GM12872 (cell line): ENCODE measurements around the gene UBA3.

ENCODE experiments used
- TF ChIP-seq, protein P1 (sequence below): IDR thresholded peaks from 3 replicates; pipeline ENCODE4 v1.5.1; 2011; ENCODE audit warnings: low read depth, mild to moderate bottlenecking, low read length, moderate library complexity; ENCODE audit not compliant: insufficient read depth

UBA3 gene

DNA sequence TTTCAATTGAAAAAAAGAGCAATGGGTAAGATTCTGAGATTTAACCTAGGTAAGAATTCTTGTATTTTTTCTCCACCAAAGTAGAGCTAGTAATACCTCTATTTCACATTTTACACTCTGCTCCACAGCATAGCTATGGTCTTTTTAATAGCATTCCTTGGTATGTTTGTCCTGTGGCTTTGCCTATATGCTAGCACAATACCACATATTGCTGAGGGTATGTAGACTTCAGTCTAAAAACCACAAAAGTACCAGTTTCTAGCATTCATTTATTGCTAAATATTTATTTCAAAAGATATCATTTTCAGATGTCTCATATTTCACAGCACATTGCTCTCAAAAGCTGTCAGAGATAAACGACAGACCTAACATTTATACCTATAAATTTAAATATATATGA lies 48.5 kb downstream of the UBA3 start:
- TF ChIP-seq, protein P1, sequence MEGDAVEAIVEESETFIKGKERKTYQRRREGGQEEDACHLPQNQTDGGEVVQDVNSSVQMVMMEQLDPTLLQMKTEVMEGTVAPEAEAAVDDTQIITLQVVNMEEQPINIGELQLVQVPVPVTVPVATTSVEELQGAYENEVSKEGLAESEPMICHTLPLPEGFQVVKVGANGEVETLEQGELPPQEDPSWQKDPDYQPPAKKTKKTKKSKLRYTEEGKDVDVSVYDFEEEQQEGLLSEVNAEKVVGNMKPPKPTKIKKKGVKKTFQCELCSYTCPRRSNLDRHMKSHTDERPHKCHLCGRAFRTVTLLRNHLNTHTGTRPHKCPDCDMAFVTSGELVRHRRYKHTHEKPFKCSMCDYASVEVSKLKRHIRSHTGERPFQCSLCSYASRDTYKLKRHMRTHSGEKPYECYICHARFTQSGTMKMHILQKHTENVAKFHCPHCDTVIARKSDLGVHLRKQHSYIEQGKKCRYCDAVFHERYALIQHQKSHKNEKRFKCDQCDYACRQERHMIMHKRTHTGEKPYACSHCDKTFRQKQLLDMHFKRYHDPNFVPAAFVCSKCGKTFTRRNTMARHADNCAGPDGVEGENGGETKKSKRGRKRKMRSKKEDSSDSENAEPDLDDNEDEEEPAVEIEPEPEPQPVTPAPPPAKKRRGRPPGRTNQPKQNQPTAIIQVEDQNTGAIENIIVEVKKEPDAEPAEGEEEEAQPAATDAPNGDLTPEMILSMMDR: no peak

DNA sequence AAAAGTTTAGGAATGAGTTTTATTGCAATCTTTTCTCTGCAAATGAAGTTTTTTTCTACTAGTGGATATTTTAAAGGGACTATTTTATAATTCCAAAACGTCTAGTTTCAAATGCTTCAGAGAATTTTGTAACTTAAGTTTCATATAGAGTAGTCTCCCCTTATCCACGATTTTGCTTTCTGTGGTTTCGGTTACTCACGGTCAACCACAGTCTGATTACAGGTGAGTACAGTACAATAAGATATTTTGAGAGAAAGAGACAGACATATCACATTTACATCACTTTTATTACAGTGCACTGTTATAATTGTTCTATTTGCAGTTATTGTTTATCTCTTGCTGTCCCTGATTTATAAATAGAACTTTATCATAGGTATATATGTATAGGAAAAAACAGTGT lies 59.3 kb downstream of the UBA3 start:
- TF ChIP-seq, protein P1: no peak

DNA sequence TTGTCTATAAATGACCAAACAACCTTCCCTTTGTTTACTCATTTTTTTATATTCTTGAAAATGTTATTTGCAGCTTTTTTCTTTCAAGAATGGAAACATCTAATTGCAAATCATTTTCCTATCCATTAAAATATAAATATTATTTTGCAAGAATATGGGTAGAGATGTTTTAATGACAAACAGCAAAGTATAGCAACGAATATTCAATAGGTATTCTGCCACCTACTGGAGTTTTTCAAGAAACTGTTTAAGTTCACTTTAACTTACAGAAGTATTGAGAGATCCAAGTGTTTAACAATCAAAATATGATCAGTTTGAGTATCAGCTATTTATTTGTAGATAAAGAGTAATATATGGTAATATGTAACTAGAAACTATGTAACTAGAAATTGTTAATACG lies 59.7 kb downstream of the UBA3 start:
- TF ChIP-seq, protein P1: no peak

DNA sequence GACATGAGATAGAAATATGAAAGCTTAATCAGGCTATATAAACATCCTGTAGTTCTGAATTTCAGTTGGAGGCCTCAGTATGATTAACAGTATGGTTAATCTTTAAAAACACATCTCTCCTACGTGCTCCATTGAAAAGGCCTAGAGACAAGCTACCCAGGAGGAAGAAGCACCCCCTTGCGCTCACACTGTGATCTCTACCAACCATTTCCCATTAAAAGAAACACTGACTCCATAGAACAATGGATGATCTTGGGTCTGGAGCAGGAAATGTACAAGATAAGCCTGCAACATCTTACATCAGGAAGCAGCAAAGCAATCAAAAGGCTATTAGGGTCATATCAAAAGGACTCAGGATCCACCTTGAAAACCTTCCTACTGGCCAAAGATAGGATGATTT lies 63.3 kb downstream of the UBA3 start:
- TF ChIP-seq, protein P1: no peak

DNA sequence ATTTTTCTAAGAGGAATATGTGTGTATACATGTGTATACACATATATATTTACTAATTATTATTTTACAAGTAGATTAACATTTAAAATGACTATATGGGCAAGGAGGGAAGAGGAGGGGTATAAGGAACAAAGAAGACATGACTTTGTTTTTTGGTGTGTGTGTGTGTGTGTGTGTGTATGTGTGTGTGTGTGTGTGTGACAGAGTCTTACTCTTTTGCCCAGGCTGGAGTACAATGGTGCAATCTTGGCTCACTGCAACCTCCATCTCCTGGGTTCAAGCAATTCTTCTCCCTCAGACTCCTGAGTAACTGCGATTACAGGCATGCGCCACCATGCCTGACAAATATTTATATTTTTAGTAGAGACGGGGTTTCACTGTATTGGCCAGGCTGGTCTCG lies 64.1 kb downstream of the UBA3 start:
- TF ChIP-seq, protein P1: no peak

DNA sequence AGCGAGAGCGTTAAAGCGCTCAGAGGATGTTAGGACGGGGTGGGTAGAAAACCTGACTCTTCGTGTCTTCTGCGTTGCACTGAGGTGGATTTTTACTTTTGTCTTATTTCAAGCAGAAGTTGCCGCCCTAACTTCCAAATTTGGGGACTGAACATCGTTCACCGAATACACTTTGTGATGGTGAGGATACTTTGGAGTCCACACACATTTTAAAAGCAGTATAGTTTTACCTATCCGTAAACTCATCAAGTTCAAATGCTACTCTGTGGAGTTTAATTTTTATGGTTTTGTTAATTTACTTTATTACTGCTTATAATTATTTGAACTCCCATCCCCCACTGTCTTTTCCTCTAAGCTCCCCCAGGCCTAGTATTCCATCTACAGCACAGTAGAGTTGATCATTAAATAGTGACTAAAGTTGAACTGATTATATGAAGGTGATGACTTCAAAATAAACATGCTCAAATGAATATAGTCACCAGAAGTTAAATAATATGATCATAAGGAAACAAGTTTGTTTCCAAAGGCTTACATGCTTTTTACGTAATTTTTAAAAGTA lies 66.1 kb downstream of the UBA3 start:
- TF ChIP-seq, protein P1: no peak

DNA sequence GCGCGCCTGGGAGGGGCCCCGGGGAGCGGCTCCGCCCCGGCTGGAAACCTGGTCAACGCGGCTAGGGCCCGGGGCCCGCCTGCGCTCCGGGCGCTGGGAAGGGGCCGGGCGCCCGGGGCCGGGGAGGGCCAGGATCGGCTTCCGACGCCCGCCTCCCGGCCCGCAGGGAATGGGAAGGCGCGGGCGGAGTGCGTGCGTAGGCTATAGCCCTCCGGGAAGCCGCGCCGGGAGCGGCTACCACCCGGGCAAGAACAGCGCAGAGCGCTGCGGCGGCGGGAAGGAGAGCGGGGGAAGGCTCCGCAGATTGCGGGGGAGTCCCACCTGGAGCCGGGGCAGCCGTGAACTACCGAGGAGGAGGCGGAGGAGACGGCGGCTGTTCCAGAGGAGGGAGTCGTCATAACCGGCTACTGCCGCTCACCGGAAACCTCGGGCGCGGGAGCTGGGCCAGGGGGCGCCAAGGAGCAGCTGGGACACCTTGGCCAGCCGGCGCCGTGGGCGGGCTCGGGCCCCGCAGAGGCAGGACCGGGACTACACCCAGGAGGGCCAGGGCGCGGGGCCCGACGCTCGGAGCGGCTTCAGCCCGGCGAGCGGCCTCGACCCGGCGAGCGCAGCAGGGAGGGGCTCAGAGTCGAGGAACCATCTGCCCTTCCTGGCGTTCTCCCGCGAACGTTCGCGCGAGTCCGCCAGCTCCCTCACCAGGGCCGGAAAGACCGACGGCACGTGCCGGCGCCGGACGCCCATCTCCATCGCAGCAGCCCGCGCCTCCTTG lies 66.7 kb downstream of the UBA3 start, which contains the start of gene EOGT:
TSS of gene EOGT (minus strand) at position 432 of the 769 bp plus-strand sequence. CDS start 3,838 bp downstream, outside the sequence.
- TF ChIP-seq, protein P1: peak; percentile 66
